ENCODE results near the gene GOT2. TPM values are rescaled to one million over a fixed set of nuclear protein-coding genes. Genes with fewer than 3 reads are reported as not detected.
A peak's percentile ranks its signal among the peaks of the same experiment; 100 is the strongest.

Gene GOT2
- total RNA-seq, 2 donors from 2014 or later = 120 to 131 TPM

DNA sequence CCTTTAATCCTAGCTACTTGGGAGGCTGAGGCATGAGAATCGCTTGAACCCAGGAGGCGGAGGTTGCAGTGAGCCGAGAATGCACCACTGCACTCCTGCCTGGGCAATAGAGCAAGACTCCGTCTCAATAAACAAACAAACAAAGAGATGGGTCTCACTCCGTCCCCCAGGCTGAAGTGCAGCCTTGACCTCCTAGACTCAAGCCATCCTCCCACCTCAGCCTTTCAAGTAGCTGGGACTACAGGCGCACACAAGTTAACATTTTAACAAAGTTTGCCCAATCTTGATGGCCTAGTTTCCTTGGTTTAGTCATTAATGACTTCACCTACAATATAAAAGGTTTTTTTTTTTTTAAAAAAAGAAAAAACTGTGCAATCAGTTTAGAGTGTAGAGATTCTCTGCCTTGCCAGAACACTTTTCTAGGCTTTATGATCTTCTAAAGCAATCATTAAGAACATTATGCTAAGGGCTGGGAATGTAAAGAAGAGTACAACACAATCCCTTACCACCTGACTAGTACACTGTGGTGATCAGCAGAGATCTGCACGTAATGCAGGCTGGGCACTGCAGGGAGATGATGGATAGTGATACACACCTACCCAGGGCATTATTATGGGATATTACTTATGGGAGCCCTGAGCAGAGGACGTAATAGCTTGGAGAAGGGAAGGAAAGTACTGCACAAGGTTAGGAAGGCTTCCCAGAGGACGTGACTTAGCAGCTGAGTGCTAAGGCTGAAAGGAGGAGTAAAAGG lies 6.9 kb downstream of the GOT2 start:
- no peaks in the 10 kb centered on the region for H3K4me1 ChIP-seq (replicated peaks)
- no peaks in the 10 kb centered on the region for H3K36me3 ChIP-seq
- DNase-seq (ENCODE audit: low spot score) = no peak
- intact Hi-C loops (cut with DNase I) = no loop called here
- no peaks in the 10 kb centered on the region for H3K9me3 ChIP-seq
- TF ChIP-seq, protein P1, sequence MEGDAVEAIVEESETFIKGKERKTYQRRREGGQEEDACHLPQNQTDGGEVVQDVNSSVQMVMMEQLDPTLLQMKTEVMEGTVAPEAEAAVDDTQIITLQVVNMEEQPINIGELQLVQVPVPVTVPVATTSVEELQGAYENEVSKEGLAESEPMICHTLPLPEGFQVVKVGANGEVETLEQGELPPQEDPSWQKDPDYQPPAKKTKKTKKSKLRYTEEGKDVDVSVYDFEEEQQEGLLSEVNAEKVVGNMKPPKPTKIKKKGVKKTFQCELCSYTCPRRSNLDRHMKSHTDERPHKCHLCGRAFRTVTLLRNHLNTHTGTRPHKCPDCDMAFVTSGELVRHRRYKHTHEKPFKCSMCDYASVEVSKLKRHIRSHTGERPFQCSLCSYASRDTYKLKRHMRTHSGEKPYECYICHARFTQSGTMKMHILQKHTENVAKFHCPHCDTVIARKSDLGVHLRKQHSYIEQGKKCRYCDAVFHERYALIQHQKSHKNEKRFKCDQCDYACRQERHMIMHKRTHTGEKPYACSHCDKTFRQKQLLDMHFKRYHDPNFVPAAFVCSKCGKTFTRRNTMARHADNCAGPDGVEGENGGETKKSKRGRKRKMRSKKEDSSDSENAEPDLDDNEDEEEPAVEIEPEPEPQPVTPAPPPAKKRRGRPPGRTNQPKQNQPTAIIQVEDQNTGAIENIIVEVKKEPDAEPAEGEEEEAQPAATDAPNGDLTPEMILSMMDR (IDR thresholded peaks at IDR 0.05) = no peak
- TF ChIP-seq POLR2A (IDR thresholded peaks at IDR 0.05) (no peak), POLR2AphosphoS5 (IDR thresholded peaks at IDR 0.05) (no peak)
- H3K27me3 ChIP-seq (replicated peaks; ENCODE audit: insufficient read depth) = no peaks in the 10 kb centered on the region
- peak overlapping the region in 1 of 2 donors; percentile 20 for H3K27ac ChIP-seq
- 87% methylated on average over 9 of the region's 9 CpGs for WGBS
- no peak overlapping the region for H3K4me3 ChIP-seq

- DNase-seq (ENCODE audit: low spot score) = no peak
- Histone ChIP-seq H3K9me3 (no peaks in the 10 kb centered on the region), H3K4me1 (replicated peaks) (no peaks in the 10 kb centered on the region), H3K27me3 (replicated peaks; ENCODE audit: insufficient read depth) (no peaks in the 10 kb centered on the region), H3K36me3 (peaks cover under 1 to 8% of the 10 kb centered on the region in 2 donors), H3K4me3 (no peak overlapping the region), H3K27ac (peak overlapping the region in 1 of 2 donors; percentile 2)
- TF ChIP-seq POLR2AphosphoS5 (IDR thresholded peaks at IDR 0.05) (no peak), POLR2A (IDR thresholded peaks at IDR 0.05) (no peak)
- TF ChIP-seq, protein P1 (IDR thresholded peaks at IDR 0.05) = no peak
- intact Hi-C loops (cut with DNase I) = no loop called here
- 92% methylated on average over 3 of the region's 3 CpGs for WGBS
These were observed 11.0 kb downstream of the GOT2 start for GRCh38 chr16:58723109-58723508.

DNA sequence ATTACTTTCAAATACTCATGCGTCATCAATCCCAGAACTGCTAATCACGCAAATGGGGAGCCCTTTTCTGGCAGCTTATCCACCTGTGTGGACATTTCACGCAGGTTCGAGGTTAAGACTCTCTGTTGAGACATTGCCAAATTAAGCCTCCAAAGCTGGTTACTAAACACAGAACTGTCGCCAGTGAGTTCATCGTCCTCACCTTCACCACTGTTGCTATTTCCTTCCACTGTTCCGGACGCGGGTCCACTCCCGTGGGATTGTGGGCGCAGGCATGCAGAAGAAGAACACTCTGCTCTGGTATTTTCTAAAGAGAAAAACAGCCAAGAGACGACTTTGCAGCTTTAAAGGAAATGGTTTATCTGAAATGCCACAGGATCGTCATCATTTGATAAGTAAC lies 16.1 kb downstream of the GOT2 start:
- TF ChIP-seq POLR2A (IDR thresholded peaks at IDR 0.05) = no peak
- no peak for TF ChIP-seq POLR2AphosphoS5 (IDR thresholded peaks at IDR 0.05)
- TF ChIP-seq, protein P1 (IDR thresholded peaks at IDR 0.05) = no peak
- H3K27me3 ChIP-seq (replicated peaks; ENCODE audit: insufficient read depth) = no peaks in the 10 kb centered on the region
- whole genome bisulfite sequencing = 92% methylated on average over 13 of the region's 13 CpGs
- H3K36me3 ChIP-seq = peaks cover 24 to 28% of the 10 kb centered on the region in 2 donors
- DNase-seq (ENCODE audit: low spot score) = no peak
- H3K4me3 ChIP-seq = no peak overlapping the region
- no peaks in the 10 kb centered on the region for H3K4me1 ChIP-seq (replicated peaks)
- intact Hi-C loops (cut with DNase I) = no loop called here
- H3K9me3 ChIP-seq = no peaks in the 10 kb centered on the region
- no peak overlapping the region for H3K27ac ChIP-seq

- WGBS = 89% methylated on average over 8 of the region's 8 CpGs
- Histone ChIP-seq H3K36me3 (peaks cover 27 to 28% of the 10 kb centered on the region in 2 donors), H3K27ac (no peak overlapping the region), H3K9me3 (no peaks in the 10 kb centered on the region), H3K4me3 (no peak overlapping the region), H3K4me1 (replicated peaks) (no peaks in the 10 kb centered on the region), H3K27me3 (replicated peaks; ENCODE audit: insufficient read depth) (no peaks in the 10 kb centered on the region)
- intact Hi-C loops (cut with DNase I) = no loop called here
- TF ChIP-seq POLR2AphosphoS5 (IDR thresholded peaks at IDR 0.05) = no peak
- TF ChIP-seq POLR2A (IDR thresholded peaks at IDR 0.05) = no peak
- TF ChIP-seq, protein P1 (IDR thresholded peaks at IDR 0.05) = no peak
- no peak for DNase-seq (ENCODE audit: low spot score)
These were observed 17.6 kb downstream of the GOT2 start for GRCh38 chr16:58716468-58716867.

DNA sequence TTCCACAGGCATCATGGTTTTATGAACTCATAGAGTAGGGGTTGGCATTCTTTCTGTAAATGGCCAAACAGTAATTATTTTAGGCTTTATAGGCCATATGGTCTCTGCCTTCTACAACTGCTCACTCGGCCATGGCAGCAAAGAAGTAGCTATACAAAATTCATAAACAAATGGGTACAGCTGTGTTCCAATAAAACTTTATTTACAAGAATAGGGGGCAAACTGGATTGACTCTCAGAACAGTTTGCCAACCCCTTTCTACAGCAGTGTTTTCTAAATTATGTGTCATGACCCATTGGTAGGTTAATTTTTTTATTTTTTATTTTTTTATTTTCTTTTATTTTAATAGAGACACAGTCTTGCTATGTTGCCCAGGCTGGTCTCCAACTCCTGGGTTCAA lies 20.4 kb downstream of the GOT2 start:
- 71% methylated on average over 1 of the region's 1 CpG for WGBS
- H3K36me3 ChIP-seq = peaks cover 24 to 28% of the 10 kb centered on the region in 2 donors
- no peaks in the 10 kb centered on the region for H3K4me1 ChIP-seq (replicated peaks)
- H3K27ac ChIP-seq = no peak overlapping the region
- no peaks in the 10 kb centered on the region for H3K9me3 ChIP-seq
- no peak overlapping the region for H3K4me3 ChIP-seq
- no peaks in the 10 kb centered on the region for H3K27me3 ChIP-seq (replicated peaks; ENCODE audit: insufficient read depth)
- intact Hi-C loops (cut with DNase I) = no loop called here
- DNase-seq (ENCODE audit: low spot score) = no peak
- no peak for TF ChIP-seq POLR2A (IDR thresholded peaks at IDR 0.05)
- no peak for TF ChIP-seq POLR2AphosphoS5 (IDR thresholded peaks at IDR 0.05)
- TF ChIP-seq, protein P1 (IDR thresholded peaks at IDR 0.05) = no peak

Data from prostate gland (tissue), 2 donors.